ENCODE measurements around the gene DHX34.
"Not testable (repeated sequence)": the region's sequence is repeated elsewhere in the genome, so short reads cannot be mapped to it uniquely, and the experiment has no call there.

Gene DHX34

GRCh38 chr19:47322058-47322457 lies 27.1 kb upstream of the DHX34 start:
- no peak overlapping the region for H3K4me3 ChIP-seq (ENCODE audit: low read depth, low read length)
- DNase-seq (ENCODE audit: low read depth): no peak

- no peak for DNase-seq (ENCODE audit: low read depth)
- no peak overlapping the region for H3K4me3 ChIP-seq (ENCODE audit: low read depth, low read length)
Measured at GRCh38 chr19:47323409-47323808, 25.7 kb upstream of the DHX34 start.

- no peak overlapping the region for H3K4me3 ChIP-seq (ENCODE audit: low read depth, low read length)
- DNase-seq (ENCODE audit: low read depth): no peak
Measured at GRCh38 chr19:47323872-47324271, 25.2 kb upstream of the DHX34 start.

- H3K4me3 ChIP-seq (ENCODE audit: low read depth, low read length): no peak overlapping the region
- no peak for DNase-seq (ENCODE audit: low read depth)
Measured at GRCh38 chr19:47324502-47324901, 24.6 kb upstream of the DHX34 start.

GRCh38 chr19:47330466-47330869 lies 18.6 kb upstream of the DHX34 start:
- DNase-seq (ENCODE audit: low read depth): peak; percentile 29
- H3K4me3 ChIP-seq (ENCODE audit: low read depth, low read length): no peak overlapping the region

DNA sequence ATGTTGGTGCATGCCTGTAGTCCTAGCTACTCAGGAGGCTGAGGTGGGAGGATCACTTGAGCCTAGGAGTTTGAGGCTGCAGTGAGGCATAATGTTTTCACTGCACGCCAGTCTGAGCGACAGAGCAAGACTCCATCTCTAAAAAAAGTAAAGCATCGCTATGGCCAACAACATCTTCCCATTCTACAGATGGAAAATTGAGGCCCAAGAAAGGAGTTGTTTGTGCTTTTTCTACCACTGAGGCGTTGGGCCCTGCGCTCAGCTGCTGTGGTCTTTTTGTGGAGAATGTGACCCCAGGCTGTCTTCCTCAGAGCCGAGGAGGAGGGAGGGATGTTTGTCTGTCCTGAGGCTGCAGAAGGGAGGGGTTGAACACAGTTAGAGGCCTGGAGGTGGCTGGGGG lies 17.6 kb upstream of the DHX34 start:
- no peak for DNase-seq (ENCODE audit: low read depth)
- H3K4me3 ChIP-seq (ENCODE audit: low read depth, low read length): no peak overlapping the region

- no peak within 1 kb of the TSS for H3K4me3 ChIP-seq (ENCODE audit: low read depth, low read length)
- DNase-seq (ENCODE audit: low read depth): peak; percentile 36
Measured at GRCh38 chr19:47331931-47332547, 17.1 kb upstream of the DHX34 start, which contains the start of gene C5AR2. Gene C5AR2, plus strand, starts transcription at chr19:47332175. Its CDS starts 8,625 bp downstream, at chr19:47340800.

- not testable (repeated sequence) for H3K4me3 ChIP-seq (ENCODE audit: low read depth, low read length); DNase-seq (ENCODE audit: low read depth)
Measured at GRCh38 chr19:47336765-47337718, 12.1 kb upstream of the DHX34 start.

DNA sequence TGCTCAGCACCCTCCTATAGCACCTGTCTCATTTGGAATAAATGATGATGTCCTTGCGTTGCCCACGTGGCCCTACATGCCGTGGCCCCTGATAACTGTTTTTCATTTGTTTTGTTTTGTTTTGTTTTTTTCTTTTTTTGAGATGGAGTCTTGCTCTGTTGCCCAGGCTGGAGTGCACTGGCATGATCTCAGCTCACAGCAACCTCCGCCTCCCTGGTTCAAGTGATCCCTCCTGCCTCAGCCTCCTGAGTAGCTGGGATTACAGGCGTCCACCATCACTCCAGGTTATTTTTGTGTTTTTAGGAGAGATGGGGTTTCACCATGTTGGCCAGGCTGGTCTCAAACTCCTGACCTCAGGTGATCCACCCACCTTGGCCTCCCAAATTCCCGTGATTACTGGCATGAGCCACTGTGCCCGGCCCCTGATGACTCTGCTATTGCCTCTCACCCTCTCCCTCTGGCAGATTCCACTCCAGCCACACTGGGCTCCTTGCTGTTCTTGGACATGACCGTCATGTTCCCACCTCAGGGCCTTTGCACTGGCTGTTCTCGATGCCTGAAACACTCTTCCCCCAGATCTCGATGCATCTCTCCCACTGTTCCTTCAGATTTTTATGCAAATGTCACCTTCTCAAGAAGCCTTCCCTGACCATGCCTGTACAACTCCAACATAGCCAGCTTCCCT lies 9.8 kb upstream of the DHX34 start:
- no peak overlapping the region for H3K4me3 ChIP-seq (ENCODE audit: low read depth, low read length)
- no peak for DNase-seq (ENCODE audit: low read depth)

- no peak for DNase-seq (ENCODE audit: low read depth)
- H3K4me3 ChIP-seq (ENCODE audit: low read depth, low read length): no peak overlapping the region
Measured at GRCh38 chr19:47340477-47341208, 8.5 kb upstream of the DHX34 start.

- no peak overlapping the region for H3K4me3 ChIP-seq (ENCODE audit: low read depth, low read length)
- DNase-seq (ENCODE audit: low read depth): no peak
Measured at GRCh38 chr19:47341734-47342133, 7.4 kb upstream of the DHX34 start.

GRCh38 chr19:47343194-47343802 lies 5.8 kb upstream of the DHX34 start:
- no peak for DNase-seq (ENCODE audit: low read depth)
- H3K4me3 ChIP-seq (ENCODE audit: low read depth, low read length): no peak overlapping the region

- H3K4me3 ChIP-seq (ENCODE audit: low read depth, low read length): no peak overlapping the region
Measured at GRCh38 chr19:47344425-47344824, 4.7 kb upstream of the DHX34 start.

DNA sequence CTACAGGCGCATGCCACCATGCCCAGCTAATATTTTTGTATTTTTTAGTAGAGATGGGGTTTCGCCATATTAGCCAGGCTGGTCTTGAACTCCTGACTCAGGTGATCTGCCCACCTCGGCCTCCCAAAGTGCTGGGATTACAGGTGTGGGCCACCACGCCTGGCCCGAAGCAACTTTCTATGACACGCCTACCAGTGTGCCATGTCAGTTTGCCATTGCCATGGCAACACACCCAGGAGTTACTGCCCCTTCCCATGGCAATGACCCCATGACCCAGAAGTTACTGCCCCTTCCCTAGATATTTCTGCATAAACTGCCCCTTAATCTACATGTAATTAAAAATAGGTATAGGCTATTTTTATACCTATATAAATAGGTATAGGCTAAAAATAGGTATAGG lies 3.1 kb upstream of the DHX34 start:
- not testable (repeated sequence) for H3K4me3 ChIP-seq (ENCODE audit: low read depth, low read length); DNase-seq (ENCODE audit: low read depth)

More at GRCh38 chr19:47344425-47344824, 4.7 kb upstream of the DHX34 start:
- DNase-seq (ENCODE audit: low read depth): no peak

- no peak for DNase-seq (ENCODE audit: low read depth)
- H3K4me3 ChIP-seq (ENCODE audit: low read depth, low read length): no peak overlapping the region
Measured at GRCh38 chr19:47350630-47351029, 1.5 kb downstream of the DHX34 start.

DNA sequence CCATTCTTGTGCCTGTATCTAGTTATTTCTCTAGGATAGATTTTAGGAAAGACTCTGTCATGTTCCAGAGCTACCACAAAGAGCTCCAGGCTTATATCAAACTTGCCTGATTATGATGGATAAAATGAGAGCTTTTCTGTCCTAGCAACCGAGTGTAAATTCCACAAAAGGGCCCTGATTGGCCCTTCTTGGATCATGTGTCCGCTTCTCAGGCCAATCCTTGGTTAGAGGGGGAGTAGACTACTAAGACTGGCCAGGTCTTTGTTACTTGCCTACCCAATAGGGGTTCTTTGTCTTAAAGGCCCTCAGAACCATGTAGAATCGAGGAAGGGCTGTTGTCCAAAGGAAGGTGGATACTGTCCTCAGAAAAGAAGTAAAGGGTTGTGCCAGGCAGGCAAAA lies 2.4 kb downstream of the DHX34 start:
- DNase-seq (ENCODE audit: low read depth): no peak
- H3K4me3 ChIP-seq (ENCODE audit: low read depth, low read length): no peak overlapping the region

- no peak for DNase-seq (ENCODE audit: low read depth)
Measured at GRCh38 chr19:47352095-47352494, 3.0 kb downstream of the DHX34 start.

GRCh38 chr19:47353307-47353712 lies 4.2 kb downstream of the DHX34 start:
- H3K4me3 ChIP-seq (ENCODE audit: low read depth, low read length): no peak overlapping the region
- no peak for DNase-seq (ENCODE audit: low read depth)

More at GRCh38 chr19:47352095-47352494, 3.0 kb downstream of the DHX34 start:
- H3K4me3 ChIP-seq (ENCODE audit: low read depth, low read length): no peak overlapping the region

DNA sequence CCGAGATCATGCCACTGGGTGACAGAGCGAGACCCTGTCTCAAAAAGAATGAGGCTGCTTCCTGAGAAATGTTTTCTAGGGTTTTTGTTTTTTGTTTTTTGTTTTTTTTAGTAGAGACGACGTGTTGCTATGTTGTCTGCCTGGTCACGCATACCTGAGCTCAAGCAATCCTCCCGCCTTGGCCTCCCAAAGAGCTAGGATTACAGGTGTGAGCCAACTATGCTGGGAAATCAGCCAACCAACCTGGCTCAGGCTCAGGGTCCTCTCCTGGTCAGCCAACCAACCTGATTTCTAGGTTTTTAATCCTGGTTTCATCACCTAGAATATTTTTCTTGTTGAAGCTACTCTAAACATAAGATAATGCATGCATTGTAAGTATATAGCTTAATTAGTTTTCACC lies 7.8 kb downstream of the DHX34 start:
- no peak for DNase-seq (ENCODE audit: low read depth)
- no peak overlapping the region for H3K4me3 ChIP-seq (ENCODE audit: low read depth, low read length)
